GM18858 (cell line): Measurements from ENCODE around the gene TPSB2.
"Not testable (repeated sequence)": the region's sequence is repeated elsewhere in the genome, so short reads cannot be mapped to it uniquely, and the experiment has no call there.

Source experiments
- ATAC-seq: cut with Tn5 transposase; IDR thresholded peaks from one replicate; pipeline ENCODE4 v1.9.1; 2021; ENCODE audit not compliant: unreplicated experiment

Gene TPSB2

DNA sequence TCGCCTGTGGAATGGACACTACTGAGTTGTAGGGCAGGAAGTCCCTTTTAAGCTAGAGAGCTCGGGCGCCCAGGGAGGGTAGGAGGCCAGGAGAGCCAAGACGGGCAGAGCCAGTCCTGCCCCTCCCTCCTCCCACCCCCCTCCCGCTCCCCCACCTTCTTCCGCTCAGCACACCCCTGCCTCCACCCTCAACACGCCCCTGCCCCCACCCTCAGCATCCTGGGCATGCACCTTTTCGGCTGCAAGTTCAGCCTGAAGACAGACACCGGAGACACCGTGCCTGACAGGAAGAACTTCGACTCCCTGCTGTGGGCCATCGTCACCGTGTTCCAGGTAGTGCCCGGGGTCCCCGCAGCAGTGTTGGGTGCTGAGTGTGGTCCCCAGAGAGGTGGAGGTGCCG is 23.2 kb downstream of the TPSB2 start:
- no peak for ATAC-seq

DNA sequence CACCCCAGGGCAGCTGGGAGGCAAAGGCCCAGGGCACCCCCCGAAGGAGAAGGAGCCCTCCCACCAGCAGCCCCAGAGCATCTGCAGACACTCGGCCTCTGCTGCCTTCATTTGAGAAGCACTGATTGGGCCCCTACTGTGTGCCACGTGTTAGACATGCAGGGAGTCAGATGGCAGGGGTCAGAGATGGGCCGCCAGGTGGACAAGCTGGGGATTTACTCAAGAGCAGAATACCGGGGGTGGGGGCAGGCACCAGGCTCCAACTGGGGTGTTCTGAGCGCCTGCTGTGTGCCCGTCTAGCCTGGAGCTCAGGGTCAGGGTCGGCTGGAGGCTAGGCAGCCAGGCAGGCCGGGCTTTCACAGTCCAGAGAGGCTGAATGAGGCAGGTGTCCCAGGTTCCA is 23.7 kb downstream of the TPSB2 start:
- ATAC-seq: no peak

DNA sequence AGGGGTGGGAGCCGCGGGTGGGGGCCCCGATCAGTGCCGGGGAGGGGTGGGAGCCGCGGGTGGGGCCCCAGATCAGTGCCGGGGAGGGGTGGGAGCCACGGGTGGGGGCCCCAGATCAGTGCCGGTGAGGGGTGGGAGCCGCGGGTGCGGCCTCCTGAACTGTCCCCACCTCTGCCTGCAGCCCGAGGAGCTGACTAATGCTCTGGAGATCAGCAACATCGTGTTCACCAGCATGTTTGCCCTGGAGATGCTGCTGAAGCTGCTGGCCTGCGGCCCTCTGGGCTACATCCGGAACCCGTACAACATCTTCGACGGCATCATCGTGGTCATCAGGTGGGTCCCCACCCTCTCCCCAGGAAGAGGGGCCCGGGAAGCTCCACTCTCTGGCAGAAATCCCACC is 25.1 kb downstream of the TPSB2 start:
- no peak for ATAC-seq

DNA sequence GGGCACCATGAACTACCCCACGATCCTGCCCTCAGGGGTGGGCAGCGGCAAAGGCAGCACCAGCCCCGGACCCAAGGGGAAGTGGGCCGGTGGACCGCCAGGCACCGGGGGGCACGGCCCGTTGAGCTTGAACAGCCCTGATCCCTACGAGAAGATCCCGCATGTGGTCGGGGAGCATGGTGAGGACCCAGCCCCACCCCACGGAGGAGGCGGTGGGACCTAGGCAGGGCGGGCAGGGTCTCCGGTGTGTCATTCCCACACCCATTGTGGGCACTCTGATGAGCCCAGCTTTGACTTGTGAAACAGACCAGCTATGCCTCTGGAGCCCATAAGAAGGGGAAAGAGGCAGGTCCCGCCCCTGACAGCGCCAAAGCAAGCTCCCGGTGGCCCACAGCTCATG is 27.7 kb downstream of the TPSB2 start:
- no peak for ATAC-seq

DNA sequence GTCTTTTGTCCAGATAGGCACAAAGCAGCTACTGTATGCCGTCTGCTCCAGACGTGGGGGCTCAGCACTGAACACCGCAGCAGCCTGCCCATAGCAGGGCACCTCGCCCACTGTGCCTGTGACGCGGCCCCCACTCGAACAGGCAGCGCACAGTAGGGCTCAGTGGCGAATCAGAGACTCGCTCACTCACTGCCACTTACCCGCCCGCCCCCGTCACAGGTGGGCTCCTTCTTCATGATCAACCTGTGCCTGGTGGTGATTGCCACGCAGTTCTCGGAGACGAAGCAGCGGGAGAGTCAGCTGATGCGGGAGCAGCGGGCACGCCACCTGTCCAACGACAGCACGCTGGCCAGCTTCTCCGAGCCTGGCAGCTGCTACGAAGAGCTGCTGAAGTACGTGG is 28.5 kb downstream of the TPSB2 start:
- ATAC-seq: no peak

DNA sequence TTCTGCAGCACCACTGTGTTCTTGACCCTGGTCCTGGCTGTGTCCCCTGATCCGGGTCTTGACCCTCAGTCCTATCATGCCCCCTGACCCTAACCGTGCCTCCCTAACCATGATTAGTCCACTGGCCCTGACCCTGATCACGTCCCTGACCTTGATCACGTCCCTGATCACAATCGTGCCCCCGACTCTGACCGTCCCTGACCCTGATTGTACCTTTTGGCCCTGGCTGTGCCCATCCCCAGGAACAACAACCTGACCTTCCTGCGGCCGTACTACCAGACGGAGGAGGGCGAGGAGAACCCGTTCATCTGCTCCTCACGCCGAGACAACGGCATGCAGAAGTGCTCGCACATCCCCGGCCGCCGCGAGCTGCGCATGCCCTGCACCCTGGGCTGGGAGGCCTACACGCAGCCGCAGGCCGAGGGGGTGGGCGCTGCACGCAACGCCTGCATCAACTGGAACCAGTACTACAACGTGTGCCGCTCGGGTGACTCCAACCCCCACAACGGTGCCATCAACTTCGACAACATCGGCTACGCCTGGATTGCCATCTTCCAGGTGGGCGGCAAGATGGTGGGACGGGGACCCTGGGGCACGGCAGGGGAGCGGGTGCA is 29.9 kb downstream of the TPSB2 start:
- ATAC-seq: no peak

DNA sequence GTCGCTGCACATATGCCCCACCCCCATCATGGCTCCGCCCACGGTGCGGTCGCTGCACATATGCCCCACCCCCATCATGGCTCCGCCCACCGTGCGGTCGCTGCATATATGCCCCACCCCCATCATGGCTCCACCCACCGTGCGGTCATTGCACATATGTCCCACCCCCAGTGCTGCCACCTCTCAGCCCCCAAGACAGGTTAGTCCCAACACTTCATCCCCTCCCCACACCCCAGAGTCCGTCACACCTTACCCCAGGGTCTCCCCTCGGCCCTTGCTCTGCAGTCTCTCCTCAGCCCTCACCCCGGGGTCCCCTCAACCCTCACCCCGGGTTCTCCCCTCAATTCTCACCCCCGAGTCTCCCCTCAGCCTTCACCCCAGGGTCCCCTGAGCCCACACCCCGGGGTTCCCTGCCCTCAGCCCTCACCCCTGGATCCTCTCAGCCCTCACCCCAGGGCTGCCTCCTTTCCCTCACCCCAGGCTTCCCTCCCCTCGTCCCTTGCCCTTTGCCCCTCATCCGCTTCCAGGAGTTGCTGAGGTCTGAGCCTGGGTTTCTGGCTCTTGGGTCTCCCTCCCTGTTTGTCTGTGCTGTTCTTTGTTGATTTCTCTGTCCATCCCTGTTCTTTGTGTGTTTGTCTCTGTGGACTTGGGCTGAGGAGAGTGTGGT is 30.5 kb downstream of the TPSB2 start:
- no peak for ATAC-seq

DNA sequence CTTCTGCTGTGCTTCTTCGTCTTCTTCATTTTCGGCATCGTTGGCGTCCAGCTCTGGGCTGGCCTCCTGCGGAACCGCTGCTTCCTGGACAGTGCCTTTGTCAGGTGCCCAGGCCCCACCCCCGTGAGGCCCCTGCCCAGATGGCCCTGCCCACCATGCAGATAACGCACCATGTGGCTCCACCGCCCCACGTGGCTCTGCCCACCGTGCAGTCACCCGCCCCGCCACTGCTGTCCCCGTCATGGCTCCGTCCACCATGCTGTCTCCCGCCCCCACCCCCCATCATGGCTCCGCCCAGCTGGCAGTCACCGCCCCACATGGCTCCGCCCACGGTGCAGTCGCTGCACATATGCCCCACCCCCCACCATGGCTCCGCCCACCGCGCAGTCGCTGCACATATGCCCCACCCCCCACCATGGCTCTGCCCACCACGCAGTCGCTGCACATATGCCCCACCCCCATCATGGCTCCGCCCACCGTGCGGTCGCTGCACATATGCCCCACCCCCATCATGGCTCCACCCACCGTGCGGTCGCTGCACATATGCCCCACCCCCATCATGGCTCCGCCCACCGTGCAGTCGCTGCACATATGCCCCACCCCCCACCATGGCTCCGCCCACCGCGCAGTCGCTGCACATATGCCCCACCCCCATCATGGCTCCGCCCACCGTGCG is 31.2 kb downstream of the TPSB2 start:
- ATAC-seq: not testable (repeated sequence)

DNA sequence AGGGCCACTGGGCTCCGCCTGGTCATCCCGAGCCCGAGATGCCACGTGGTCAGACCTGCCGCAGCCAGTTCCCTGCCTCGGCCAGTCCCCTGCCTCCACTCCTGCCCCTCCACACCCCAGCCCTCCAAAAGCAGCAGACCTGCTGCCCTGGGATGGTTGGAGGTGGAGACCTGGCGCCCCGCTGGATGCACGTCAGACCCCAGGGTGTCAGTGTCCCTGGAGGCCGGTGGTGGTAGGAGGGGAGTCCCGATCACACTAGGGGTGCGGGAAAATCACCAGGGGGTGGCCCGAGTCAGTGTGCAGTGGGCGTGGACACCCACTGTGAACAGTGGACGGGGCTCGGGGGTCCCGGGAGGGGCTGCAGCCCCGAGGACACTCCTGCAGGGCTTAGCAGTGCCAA is 31.8 kb downstream of the TPSB2 start:
- no peak for ATAC-seq

DNA sequence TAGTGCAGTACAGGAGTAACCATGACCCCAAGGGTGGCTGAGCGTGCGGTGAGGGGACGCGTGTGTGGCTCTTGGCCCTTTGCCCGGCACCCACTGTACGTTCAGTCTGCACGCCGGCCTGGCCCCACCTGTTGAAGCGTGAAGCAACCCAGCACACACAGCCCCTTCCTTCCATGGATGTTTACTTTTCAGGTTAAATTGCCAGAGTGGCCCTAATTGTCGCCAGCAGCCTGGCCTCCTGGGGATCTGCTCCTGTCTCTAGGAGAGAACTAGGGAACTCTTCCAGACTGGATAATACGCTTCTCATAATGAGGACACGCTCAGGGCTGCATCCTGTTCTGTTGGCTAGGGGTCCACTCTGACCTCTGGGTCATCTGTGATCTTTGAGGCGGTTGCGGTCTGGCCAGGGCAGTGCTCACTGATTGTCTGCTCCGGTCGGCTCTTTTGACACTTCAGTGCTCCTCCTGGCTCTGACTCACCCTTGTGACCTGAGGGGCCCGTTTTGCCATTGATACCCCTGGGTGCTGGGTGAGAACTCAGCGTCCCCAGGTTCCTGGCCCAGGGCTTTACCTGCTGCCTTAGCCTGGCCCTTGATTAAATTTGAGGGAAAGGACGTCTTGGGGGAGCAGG is 32.6 kb downstream of the TPSB2 start:
- ATAC-seq: no peak

DNA sequence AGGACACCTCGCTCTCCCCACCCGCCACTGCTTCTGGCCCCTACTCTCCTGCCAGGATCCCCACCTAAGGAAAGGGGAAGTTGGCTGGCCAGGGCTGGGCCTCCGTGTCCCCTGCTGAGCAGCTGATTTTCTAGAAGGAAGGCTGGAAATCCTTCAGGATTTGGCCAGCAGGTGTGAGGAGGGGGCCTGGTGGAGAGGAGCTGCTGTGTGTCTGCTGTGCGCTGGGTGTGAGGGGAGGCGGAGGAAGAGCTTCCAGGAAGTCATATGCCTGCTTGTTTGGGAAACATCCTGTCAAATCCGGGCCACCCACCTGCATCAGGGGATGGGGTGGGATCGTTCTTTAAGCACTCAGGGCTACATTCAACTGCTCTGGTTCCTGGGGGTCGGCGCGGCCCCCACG is 33.5 kb downstream of the TPSB2 start:
- ATAC-seq: no peak

DNA sequence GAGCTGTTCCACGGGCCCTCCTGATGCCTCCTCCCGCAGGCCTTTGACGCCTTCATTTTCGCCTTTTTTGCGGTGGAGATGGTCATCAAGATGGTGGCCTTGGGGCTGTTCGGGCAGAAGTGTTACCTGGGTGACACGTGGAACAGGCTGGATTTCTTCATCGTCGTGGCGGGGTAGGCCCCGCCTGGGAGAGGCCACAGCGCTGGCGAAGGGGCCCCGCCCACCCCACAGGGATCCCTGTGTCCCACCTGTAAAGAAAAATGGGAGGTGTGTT is 34.7 kb downstream of the TPSB2 start:
- no peak for ATAC-seq

DNA sequence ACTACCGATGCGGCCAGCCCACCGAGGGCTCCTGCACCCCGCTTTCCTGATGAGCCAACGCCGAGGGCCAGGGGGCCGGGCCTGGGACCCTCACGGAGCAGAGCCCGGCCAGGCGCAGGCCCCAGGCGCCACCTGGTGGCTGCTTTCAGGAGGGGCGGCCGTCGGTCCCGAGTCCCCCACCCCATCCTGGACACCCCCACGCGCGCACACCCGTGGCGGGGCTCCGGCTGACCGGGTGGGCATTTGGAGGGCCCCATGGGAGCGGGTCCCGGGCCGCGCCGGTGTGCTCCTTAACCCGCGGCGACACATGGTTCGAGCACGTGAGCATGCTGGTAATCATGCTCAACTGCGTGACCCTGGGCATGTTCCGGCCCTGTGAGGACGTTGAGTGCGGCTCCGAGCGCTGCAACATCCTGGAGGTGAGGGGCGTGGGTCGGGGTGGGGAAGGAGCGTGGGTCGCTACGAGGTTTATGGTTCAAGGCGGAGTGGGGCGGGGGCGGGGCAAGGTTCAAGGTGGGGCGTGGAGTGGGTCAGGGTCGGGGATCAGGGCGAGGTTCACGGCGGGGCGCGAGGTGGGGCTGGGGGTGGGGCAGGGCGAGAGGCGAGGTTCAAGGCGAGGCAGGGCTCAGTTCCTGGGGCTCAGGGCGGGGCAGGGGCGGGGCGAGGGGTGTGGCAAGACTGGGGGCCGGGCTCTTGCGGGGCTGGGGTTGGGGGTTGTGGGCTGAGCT is 35.2 kb downstream of the TPSB2 start:
- no peak for ATAC-seq

DNA sequence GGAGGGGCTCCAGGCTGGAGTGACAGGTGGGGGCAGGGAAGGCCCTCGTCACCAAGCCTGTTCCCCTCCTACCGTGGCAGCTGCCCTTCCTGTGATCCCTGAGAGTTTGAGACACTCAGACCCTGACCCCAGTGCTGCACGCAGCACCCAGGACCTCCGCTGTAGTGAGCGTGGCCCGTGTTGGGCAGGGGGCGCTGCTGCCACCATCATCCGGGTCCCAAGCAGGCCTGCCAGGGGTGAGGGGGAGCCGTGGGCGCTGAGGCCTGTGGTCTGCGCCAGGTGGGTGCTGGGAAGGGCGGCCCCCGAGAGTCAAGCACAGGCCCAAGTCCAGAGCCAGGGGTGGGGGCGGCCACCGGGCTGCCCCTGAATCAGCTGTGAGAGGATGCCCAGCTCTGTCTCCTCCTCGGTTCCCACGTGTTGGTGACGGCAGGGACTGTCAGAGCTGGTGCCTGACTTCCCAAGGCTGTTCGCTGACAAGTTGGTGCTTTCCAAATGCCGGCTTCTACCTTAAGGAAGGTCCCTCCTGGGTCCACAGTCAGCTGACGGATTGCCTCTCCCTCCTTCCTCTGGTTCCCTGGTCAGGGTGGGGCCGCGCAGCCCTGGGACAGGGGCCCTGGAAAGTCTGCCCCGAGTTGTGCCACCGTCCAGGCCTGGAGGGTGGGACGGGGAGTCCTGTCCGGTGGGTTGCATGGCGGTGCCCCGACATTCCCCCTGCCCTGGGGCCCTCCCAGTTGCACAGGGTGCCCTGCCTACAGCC is 36.0 kb downstream of the TPSB2 start:
- no peak for ATAC-seq

DNA sequence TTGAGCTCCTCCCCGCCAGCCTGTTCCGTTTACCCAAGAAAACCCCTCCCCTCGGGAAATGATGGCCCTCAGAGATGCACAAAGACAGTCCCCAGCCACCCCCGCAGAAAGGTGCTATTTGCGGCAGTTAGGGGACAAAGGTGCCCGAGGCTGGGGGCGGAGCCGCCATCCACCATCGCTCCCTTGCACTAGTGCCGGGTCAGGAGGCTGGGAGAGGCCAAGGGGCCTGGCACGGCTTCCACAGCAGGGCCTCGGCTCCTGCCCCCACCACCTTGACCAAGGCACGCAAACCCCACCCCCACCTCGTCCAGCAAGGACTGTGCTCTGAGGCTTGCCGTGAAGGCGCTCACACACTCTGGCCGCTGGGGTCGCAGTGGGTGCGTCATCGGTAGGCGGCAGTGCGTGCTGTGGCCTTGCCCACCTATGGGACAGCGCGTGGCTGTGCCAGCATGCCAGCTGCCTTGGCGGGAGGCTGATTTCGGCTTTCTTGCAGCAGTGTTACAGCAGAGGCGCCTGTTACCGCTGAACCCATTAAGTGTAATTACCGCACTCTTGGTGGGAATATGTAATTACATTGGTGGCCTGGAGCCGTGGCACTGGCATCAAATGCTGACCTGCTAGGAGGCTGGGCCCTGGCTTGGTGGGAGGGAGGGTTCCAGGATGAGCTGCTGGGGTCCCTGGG is 36.7 kb downstream of the TPSB2 start:
- ATAC-seq: no peak

DNA sequence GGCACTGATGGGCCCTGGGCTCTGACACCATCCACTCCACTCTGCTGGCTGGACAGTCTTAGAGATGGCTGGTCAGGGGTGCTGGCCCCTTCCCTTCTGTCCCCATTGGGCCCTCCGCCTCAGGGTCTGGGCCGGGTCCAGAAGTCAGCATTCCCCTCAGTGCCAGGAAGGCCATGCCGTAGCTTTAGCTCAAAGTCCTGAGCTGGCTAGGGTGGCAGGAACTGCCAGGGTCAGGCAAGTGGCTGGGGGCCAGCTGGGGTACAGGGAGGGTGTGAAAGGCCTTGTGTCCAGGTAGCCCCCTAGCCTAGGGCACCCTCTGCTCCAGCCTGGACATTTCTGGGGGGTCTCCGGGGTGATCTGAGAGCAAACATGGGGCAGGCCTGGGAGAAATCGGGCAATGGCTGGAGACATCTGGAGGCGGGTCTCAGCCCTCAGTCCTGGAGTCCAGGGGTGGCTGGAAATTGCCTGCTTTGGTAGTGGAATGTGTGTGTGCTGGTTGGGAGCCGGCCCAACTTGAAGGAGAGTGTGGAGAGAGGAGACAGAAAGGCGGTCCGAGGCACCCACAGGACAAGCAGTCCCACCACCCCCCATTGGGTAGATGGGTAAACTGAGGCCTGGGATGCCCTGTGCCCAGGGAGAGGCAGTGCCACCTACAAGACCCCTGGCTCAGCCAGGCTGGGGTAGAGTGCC is 37.5 kb downstream of the TPSB2 start:
- ATAC-seq: no peak

DNA sequence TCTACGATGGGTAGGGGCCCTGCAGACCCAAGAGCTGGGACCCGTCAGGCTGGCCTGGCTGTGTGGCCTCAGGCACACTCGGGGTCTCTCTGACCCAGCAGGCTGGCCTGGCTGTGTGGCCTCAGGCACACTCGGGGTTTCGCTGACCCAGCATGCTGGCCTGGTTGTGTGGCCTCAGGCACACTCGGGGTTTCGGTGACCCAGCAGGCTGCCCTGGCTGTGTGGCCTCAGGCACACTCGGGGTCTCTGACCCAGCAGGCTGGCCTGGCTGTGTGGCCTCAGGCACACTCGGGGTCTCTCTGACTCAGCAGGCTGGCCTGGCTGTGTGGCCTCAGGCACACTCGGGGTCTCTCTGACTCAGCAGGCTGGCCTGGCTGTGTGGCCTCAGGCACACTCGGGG is 39.2 kb downstream of the TPSB2 start:
- not testable (repeated sequence) for ATAC-seq

DNA sequence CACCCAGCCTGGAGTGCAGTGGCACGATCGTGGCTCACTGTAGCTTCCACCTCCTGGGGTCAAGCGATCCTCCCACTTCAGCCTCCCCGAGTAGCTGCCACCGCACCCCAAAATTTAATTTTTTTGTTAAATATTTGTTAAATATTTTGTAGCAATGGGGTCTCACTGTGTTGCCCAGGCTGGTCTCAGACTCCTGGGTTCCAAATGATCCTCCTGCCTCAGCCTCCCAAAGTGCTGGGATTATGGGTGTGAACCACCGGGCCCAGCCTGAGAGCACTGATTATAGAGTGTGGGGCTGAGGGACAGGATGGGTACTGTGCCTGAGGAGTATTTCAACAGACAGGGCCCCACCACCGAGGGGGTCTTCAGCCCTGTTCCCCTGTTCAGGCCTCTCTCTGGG is 40.5 kb downstream of the TPSB2 start:
- no peak for ATAC-seq

DNA sequence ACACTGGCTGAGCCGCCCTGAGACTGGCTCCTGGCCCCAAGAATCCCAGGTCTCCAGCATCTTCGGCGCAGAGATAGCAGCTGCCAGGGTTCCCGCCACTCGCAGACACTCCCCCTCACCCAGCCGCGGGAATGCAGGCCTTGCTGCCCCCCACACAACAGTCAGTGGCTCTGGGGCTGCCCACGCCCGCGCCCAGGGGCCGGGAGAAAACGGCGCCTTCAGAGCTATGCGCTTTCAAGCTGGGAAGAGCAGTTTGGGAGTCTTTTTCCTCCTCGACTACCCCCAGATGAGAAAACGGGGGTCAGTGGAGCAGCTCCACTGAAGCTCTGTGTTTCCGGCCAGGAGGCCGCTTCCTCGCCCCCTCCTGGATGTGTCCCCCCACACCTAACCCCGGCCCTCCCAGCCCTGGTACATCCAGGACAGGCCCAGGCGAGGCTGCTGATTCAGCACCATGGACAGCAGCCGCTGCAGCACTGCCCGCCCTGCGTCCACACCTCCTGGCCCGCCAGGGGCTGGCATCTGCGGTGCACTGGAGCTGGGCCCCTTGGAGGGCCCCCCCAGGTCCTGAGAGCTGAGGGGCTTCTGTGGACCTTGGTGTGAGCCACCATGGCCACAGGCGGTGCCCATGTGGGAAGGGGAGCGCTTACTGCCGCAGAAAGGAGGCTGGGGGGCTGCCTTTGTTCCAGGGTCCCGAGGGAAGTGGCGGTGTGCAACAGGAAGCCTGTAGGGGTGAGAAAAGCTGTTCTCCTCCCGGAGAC is 41.4 kb downstream of the TPSB2 start:
- no peak for ATAC-seq
